Natural killer cell (primary cell): Measurements from ENCODE around the gene C11orf52. TPM values are rescaled to one million over a fixed set of nuclear protein-coding genes. Genes with fewer than 3 reads are reported as not detected.

Source experiments
- ATAC-seq, 3 donors: fragments of 150-1000 bp in 2 of 3; fragments of 200-7000 bp in 1 of 3; cut with Tn5 transposase; 1 replicate in 1 of 3; 2 replicates in 2 of 3; pipeline ENCODE4 v1.10.0; 2021; ENCODE audit warnings: mild to moderate bottlenecking in 2 of 3, moderate library complexity in 2 of 3
- DNase-seq, 2 donors: peaks; one replicate each; pipeline versions ENCODE4 v3.0.0 to v3.0.0-alpha.2; 2013 to 2021; ENCODE audit warnings: mixed read lengths in 1 of 2
- H3K27ac ChIP-seq: one replicate; pipeline ENCODE4 v1.5.1; 2013; ENCODE audit warnings: mild to moderate bottlenecking, low read length
- H3K27me3 ChIP-seq: one replicate; pipeline ENCODE4 v1.6.1; 2013; ENCODE audit warnings: low read length; ENCODE audit not compliant: control insufficient read depth, insufficient read depth
- H3K36me3 ChIP-seq: one replicate; pipeline ENCODE4 v1.6.1; 2013; ENCODE audit warnings: low read length; ENCODE audit not compliant: control insufficient read depth, insufficient read depth
- H3K4me1 ChIP-seq: one replicate; pipeline ENCODE4 v1.6.1; 2013; ENCODE audit warnings: low read length; ENCODE audit not compliant: control insufficient read depth, insufficient read depth
- H3K4me3 ChIP-seq: one replicate; pipeline ENCODE4 v1.5.1; 2013; ENCODE audit warnings: low read length
- H3K9me3 ChIP-seq: one replicate; pipeline ENCODE4 v1.6.1; 2013; ENCODE audit warnings: low read length; ENCODE audit not compliant: control insufficient read depth, insufficient read depth
- H3K27ac Mint-ChIP-seq, 2 donors: one replicate each; pipeline ENCODE4 v1.8.0; 2022; ENCODE audit warnings: mild to moderate bottlenecking in 2 of 2, mixed read lengths in 2 of 2, moderate library complexity in 1 of 2
- H3K27me3 Mint-ChIP-seq, 2 donors: one replicate each; pipeline ENCODE4 v1.8.0; 2022; ENCODE audit warnings: low read depth in 2 of 2, mixed read lengths in 2 of 2
- H3K36me3 Mint-ChIP-seq: one replicate; pipeline ENCODE4 v1.8.0; 2022; ENCODE audit warnings: mixed read lengths
- H3K4me1 Mint-ChIP-seq, 2 donors: one replicate each; pipeline ENCODE4 v1.8.0; 2022; ENCODE audit warnings: mixed read lengths in 2 of 2
- H3K4me3 Mint-ChIP-seq: one replicate; pipeline ENCODE4 v1.8.0; 2022; ENCODE audit warnings: mild to moderate bottlenecking, moderate library complexity, mixed read lengths
- H3K9me3 Mint-ChIP-seq, 2 donors: one replicate each; pipeline ENCODE4 v1.8.0; 2022; ENCODE audit warnings: mixed read lengths in 2 of 2
- CTCF ChIP-seq: fragments of 200-600 bp; IDR thresholded peaks from one replicate; pipeline ENCODE4 v1.8.0; 2022; ENCODE audit warnings: antibody characterized with exemption
- WGBS: methylation state at CpG from one replicate; pipeline ENCODE4 v1.1.7; 2013; ENCODE audit warnings: missing lambda C conversion rate; ENCODE audit not compliant: insufficient coverage; 5-methylcytosine and 5-hydroxymethylcytosine counted together
- intact Hi-C: fragments of 100-400 bp; cut with micrococcal nuclease; formaldehyde crosslinking; loops from one replicate; pipeline ENCODE4 v1.14.2; 2022
- total RNA-seq, 4 donors: library from RNA; stranded (reverse); fragments of 120-200 nt in 1 of 4; gene quantifications; one replicate each; pipeline versions ENCODE4 v1.2.3 to v1.2.4, GENCODE V29; 2013 to 2022

Gene C11orf52
- total RNA-seq, 3 donors from 2014 or later (not counting 1 experiment from before 2014, with no cell fraction given) = not detected

DNA sequence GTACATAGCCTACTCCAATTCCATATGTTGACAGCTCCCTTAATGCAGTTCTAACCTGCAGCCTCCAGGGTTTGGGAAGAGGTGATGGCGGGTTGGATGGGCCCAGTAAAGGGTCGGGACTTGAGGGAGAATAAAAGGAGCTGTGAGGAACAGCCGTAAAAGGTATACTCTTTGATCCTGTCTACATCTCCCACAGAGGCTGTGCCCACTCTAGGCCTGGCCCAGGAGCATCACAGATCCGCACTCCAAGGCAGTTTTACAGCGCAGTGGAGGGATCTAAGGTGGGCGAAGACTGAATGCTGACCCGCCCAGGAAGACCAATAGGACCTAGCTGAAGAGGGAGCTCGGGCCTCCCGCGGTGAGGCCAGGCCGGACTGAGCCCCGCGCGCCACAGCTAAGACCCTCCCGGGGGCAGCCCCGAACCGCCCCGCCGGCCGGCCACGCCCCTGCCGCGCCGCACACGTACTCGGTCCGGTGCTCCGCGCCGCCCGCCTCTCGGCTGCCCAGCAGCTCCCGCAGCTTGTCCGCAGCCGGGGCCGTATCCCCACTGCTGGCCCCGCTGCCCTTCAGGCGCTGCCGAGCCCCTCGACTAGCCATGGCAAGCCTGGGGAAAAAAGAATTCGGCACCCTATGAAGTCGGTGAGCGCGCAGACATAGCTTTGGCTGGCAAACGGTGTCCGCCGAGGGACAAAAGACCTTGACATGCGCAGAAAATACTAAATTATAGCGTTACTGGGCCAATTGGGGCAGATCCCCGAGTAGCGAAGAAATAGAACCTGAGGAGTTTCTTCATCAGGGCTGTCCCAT is 47.6 kb upstream of the C11orf52 start, which contains the start of gene ALG9:
Gene ALG9 (minus strand): TSS at position 696 of the 807 bp plus-strand sequence. CDS start 99 bp downstream, at position 597.
- TF ChIP-seq CTCF = no peak
- Mint-ChIP-seq H3K4me3 (peak within 1 kb of the TSS; percentile 86), H3K36me3 (no peaks in the 10 kb centered on the region), H3K4me1 (peaks cover 14 to 19% of the 10 kb centered on the region in 2 donors), H3K9me3 (no peaks in the 10 kb centered on the region), H3K27me3 (no peaks in the 10 kb centered on the region), H3K27ac (peak within 1 kb of the TSS; percentile 86 to 94)
- intact Hi-C loops = loop anchor here (1.0 to 2.0 kb wide), 3 partner anchors 8 to 204 kb away; partner anchors contain the start of genes CFAP68, FDXACB1, NKAPD1 and PIH1D2
- peaks cover 16% of the 10 kb centered on the region for H3K36me3 ChIP-seq
- H3K4me3 ChIP-seq = peak within 1 kb of the TSS; percentile 63
- under 1% methylated on average over 51 of the region's 51 CpGs for WGBS
- peak within 1 kb of the TSS; percentile 73 for H3K27ac ChIP-seq
- no peaks in the 10 kb centered on the region for H3K27me3 ChIP-seq
- no peaks in the 10 kb centered on the region for H3K9me3 ChIP-seq
- peaks cover 9% of the 10 kb centered on the region for H3K4me1 ChIP-seq
- DNase-seq (peak; percentile 87 to 93), ATAC-seq (peak; percentile 87 to 90 (median 88))

GRCh38 chr11:111871693-111872161 is 47.0 kb upstream of the C11orf52 start:
- Mint-ChIP-seq H3K9me3 (no peaks in the 10 kb centered on the region), H3K4me1 (peaks cover 14 to 19% of the 10 kb centered on the region in 2 donors), H3K4me3 (peak overlapping the region; percentile 86), H3K27ac (peak overlapping the region; percentile 86 to 94), H3K27me3 (no peaks in the 10 kb centered on the region), H3K36me3 (no peaks in the 10 kb centered on the region)
- Histone ChIP-seq H3K4me3 (peak overlapping the region; percentile 63), H3K9me3 (no peaks in the 10 kb centered on the region), H3K36me3 (peaks cover 11% of the 10 kb centered on the region), H3K27me3 (no peaks in the 10 kb centered on the region), H3K27ac (peak overlapping the region; percentile 73), H3K4me1 (peaks cover 9% of the 10 kb centered on the region)
- intact Hi-C loops = loop anchor here (1.0 to 2.0 kb wide), 3 partner anchors 8 to 203 kb away; partner anchors contain the start of genes CFAP68, FDXACB1, NKAPD1 and PIH1D2
- no peak for TF ChIP-seq CTCF
- DNase-seq = no peak
- no peak for ATAC-seq
- WGBS = 67% methylated on average over 5 of the region's 5 CpGs

- Mint-ChIP-seq H3K27ac (peak overlapping the region; percentile 98 to 100), H3K4me3 (peak overlapping the region; percentile 99), H3K36me3 (no peaks in the 10 kb centered on the region), H3K27me3 (no peaks in the 10 kb centered on the region), H3K9me3 (no peaks in the 10 kb centered on the region), H3K4me1 (peaks cover 19 to 24% of the 10 kb centered on the region in 2 donors)
- intact Hi-C loops = loop anchor here (2.0 kb wide), 1 partner anchor 112 kb away; the partner anchor contains the start of gene PPP2R1B
- peaks cover 3% of the 10 kb centered on the region for H3K36me3 ChIP-seq
- peak overlapping the region; percentile 99 for H3K27ac ChIP-seq
- TF ChIP-seq CTCF = no peak
- no peaks in the 10 kb centered on the region for H3K9me3 ChIP-seq
- peak overlapping the region; percentile 78 for H3K4me3 ChIP-seq
- H3K27me3 ChIP-seq = no peaks in the 10 kb centered on the region
- DNase-seq (no peak), ATAC-seq (peak in 1 of 3 donors; percentile 0)
- 0% methylated on average over 12 of the region's 13 CpGs for WGBS
- H3K4me1 ChIP-seq = peaks cover 13% of the 10 kb centered on the region
Measured at GRCh38 chr11:111878385-111878848, 40.3 kb upstream of the C11orf52 start.
